CD8-positive, alpha-beta memory T cell (primary cell): ENCODE measurements around the gene THRB. TPM values are rescaled to one million over a fixed set of nuclear protein-coding genes. Genes with fewer than 3 reads are reported as not detected.

Source experiments
- CTCF ChIA-PET: fragments of 350-600 bp; sonication (Branson Sonifier 250); formaldehyde crosslinking; loops from one replicate; lab custom pipeline; 2021; ENCODE audit warnings: antibody characterized with exemption; lab: Charles Lee
- POLR2A ChIA-PET: fragments of 350-600 bp; sonication (Branson Sonifier 250); formaldehyde crosslinking; loops from one replicate; lab custom pipeline; 2021; ENCODE audit warnings: antibody characterized with exemption; lab: Charles Lee
- DNase-seq, 5 donors: peaks; one replicate each; pipeline versions ENCODE4 v3.0.0 to v3.0.0-alpha.2; 2020 to 2022; ENCODE audit warnings: mixed read lengths in 1 of 5
- H3K27ac ChIP-seq: one replicate; pipeline ENCODE4 v1.7.0; 2013; ENCODE audit warnings: low read depth, mild to moderate bottlenecking, low read length, moderate library complexity
- H3K27me3 ChIP-seq: 2 replicates; pipeline ENCODE4 v1.7.0; 2013; ENCODE audit warnings: low read length, mild to moderate bottlenecking; ENCODE audit not compliant: insufficient read depth, poor library complexity, severe bottlenecking
- H3K36me3 ChIP-seq: 2 replicates; pipeline ENCODE4 v1.7.0; 2013; ENCODE audit warnings: mild to moderate bottlenecking, low read length, moderate library complexity; ENCODE audit not compliant: insufficient read depth
- H3K4me1 ChIP-seq: 2 replicates; pipeline ENCODE4 v1.7.0; 2013; ENCODE audit warnings: mild to moderate bottlenecking, low read length, moderate library complexity; ENCODE audit not compliant: insufficient read depth
- H3K4me3 ChIP-seq: 2 replicates; pipeline ENCODE4 v1.7.0; 2013; ENCODE audit warnings: mild to moderate bottlenecking, low read length
- H3K9me3 ChIP-seq: 2 replicates; pipeline ENCODE4 v1.7.0; 2013; ENCODE audit warnings: mild to moderate bottlenecking, low read length
- H3K27ac Mint-ChIP-seq, 8 donors: one replicate each; pipeline ENCODE4 v1.8.0; 2020 to 2021; ENCODE audit warnings: mixed read lengths in 8 of 8, mild to moderate bottlenecking in 6 of 8, inconsistent platforms in 3 of 8, moderate library complexity in 3 of 8
- H3K27me3 Mint-ChIP-seq, 2 donors: one replicate each; pipeline ENCODE4 v1.8.0; 2020 to 2021; ENCODE audit warnings: mixed read lengths in 2 of 2, mild to moderate bottlenecking in 1 of 2, moderate library complexity in 1 of 2
- H3K36me3 Mint-ChIP-seq, 3 donors: one replicate each; pipeline ENCODE4 v1.8.0; 2020 to 2021; ENCODE audit warnings: mixed read lengths in 3 of 3, inconsistent platforms in 1 of 3, mild to moderate bottlenecking in 1 of 3
- H3K4me1 Mint-ChIP-seq, 3 donors: one replicate each; pipeline ENCODE4 v1.8.0; 2020 to 2021; ENCODE audit warnings: mixed read lengths in 3 of 3, inconsistent platforms in 1 of 3, mild to moderate bottlenecking in 1 of 3
- H3K4me3 Mint-ChIP-seq, 7 donors: one replicate each; pipeline ENCODE4 v1.8.0; 2020 to 2021; ENCODE audit warnings: mixed read lengths in 7 of 7, mild to moderate bottlenecking in 6 of 7, moderate library complexity in 4 of 7, inconsistent platforms in 2 of 7
- H3K9me3 Mint-ChIP-seq, 5 donors: one replicate each; pipeline ENCODE4 v1.8.0; 2020 to 2022; ENCODE audit warnings: mixed read lengths in 5 of 5, mild to moderate bottlenecking in 3 of 5, moderate library complexity in 2 of 5, inconsistent platforms in 1 of 5
- polyA plus RNA-seq: library from polyadenylated mRNA; unstranded; fragments of 300-500 nt; fragmentation: Illumina TruSeq; gene quantifications from one replicate; pipeline ENCODE4 v1.2.3, GENCODE V29; 2021
- total RNA-seq, 2 experiments: library from RNA; stranded (reverse); gene quantifications; one replicate each; pipeline ENCODE4 v1.2.3, GENCODE V29; 2021

The THRB gene
- total and polyA plus RNA-seq, 3 experiments from 2014 or later, result not detected

GRCh38 chr3:24315971-24316370 lies 178.7 kb downstream of the THRB start:
- CTCF ChIA-PET, result no interaction called here
- Mint-ChIP-seq H3K36me3 (no peaks in the 10 kb centered on the region), H3K27me3 (peaks cover 4 to 6% of the 10 kb centered on the region in 2 donors), H3K4me1 (no peaks in the 10 kb centered on the region), H3K27ac (no peak overlapping the region), H3K4me3 (no peak overlapping the region), H3K9me3 (peaks cover 2 to 9% (median 4%) of the 10 kb centered on the region in 5 donors)
- Histone ChIP-seq H3K4me1 (no peaks in the 10 kb centered on the region), H3K9me3 (peaks cover 6% of the 10 kb centered on the region), H3K27ac (no peak overlapping the region), H3K36me3 (no peaks in the 10 kb centered on the region), H3K27me3 (no peaks in the 10 kb centered on the region), H3K4me3 (no peak overlapping the region)
- POLR2A ChIA-PET, result no interaction called here
- no peak for DNase-seq

GRCh38 chr3:24315356-24315755 lies 179.3 kb downstream of the THRB start:
- H3K27me3 ChIP-seq, result no peaks in the 10 kb centered on the region
- H3K9me3 ChIP-seq, result peaks cover 6% of the 10 kb centered on the region
- no peaks in the 10 kb centered on the region for H3K4me1 Mint-ChIP-seq
- no peak overlapping the region for H3K27ac Mint-ChIP-seq
- ChIA-PET POLR2A (no interaction called here), CTCF (no interaction called here)
- DNase-seq, result no peak
- no peak overlapping the region for H3K27ac ChIP-seq
- peaks cover 2 to 9% (median 4%) of the 10 kb centered on the region in 5 donors for H3K9me3 Mint-ChIP-seq
- H3K27me3 Mint-ChIP-seq, result peaks cover 4 to 6% of the 10 kb centered on the region in 2 donors
- no peaks in the 10 kb centered on the region for H3K36me3 ChIP-seq
- H3K4me1 ChIP-seq, result no peaks in the 10 kb centered on the region
- H3K4me3 Mint-ChIP-seq, result no peak overlapping the region
- no peak overlapping the region for H3K4me3 ChIP-seq
- no peaks in the 10 kb centered on the region for H3K36me3 Mint-ChIP-seq

- Histone ChIP-seq H3K27ac (no peak overlapping the region), H3K4me1 (no peaks in the 10 kb centered on the region), H3K4me3 (no peak overlapping the region), H3K9me3 (no peaks in the 10 kb centered on the region), H3K36me3 (no peaks in the 10 kb centered on the region), H3K27me3 (no peaks in the 10 kb centered on the region)
- CTCF ChIA-PET, result no interaction called here
- peaks cover 0 to 6% of the 10 kb centered on the region in 2 donors for H3K27me3 Mint-ChIP-seq
- no peak overlapping the region for H3K27ac Mint-ChIP-seq
- POLR2A ChIA-PET, result no interaction called here
- H3K4me1 Mint-ChIP-seq, result no peaks in the 10 kb centered on the region
- peaks cover 0 to 6% (median 2%) of the 10 kb centered on the region in 5 donors for H3K9me3 Mint-ChIP-seq
- DNase-seq, result no peak
- H3K36me3 Mint-ChIP-seq, result no peaks in the 10 kb centered on the region
- no peak overlapping the region for H3K4me3 Mint-ChIP-seq
Measured at GRCh38 chr3:24311881-24312280, 182.8 kb downstream of the THRB start.

GRCh38 chr3:24310887-24311286 lies 183.8 kb downstream of the THRB start:
- Mint-ChIP-seq H3K27ac (no peak overlapping the region), H3K4me3 (no peak overlapping the region), H3K9me3 (peaks cover 0 to 4% (median 2%) of the 10 kb centered on the region in 5 donors), H3K27me3 (no peaks in the 10 kb centered on the region), H3K36me3 (no peaks in the 10 kb centered on the region), H3K4me1 (no peaks in the 10 kb centered on the region)
- H3K9me3 ChIP-seq, result no peaks in the 10 kb centered on the region
- H3K27ac ChIP-seq, result no peak overlapping the region
- DNase-seq, result no peak
- no peaks in the 10 kb centered on the region for H3K4me1 ChIP-seq
- no peak overlapping the region for H3K4me3 ChIP-seq
- ChIA-PET POLR2A (no interaction called here), CTCF (no interaction called here)
- H3K27me3 ChIP-seq, result no peaks in the 10 kb centered on the region
- no peaks in the 10 kb centered on the region for H3K36me3 ChIP-seq

GRCh38 chr3:24306518-24306917 lies 188.1 kb downstream of the THRB start:
- H3K27me3 ChIP-seq, result no peaks in the 10 kb centered on the region
- Mint-ChIP-seq H3K36me3 (no peaks in the 10 kb centered on the region), H3K4me1 (no peaks in the 10 kb centered on the region), H3K27ac (no peak overlapping the region), H3K4me3 (no peak overlapping the region), H3K27me3 (no peaks in the 10 kb centered on the region), H3K9me3 (peaks cover 0 to 4% (median 0%) of the 10 kb centered on the region in 5 donors)
- H3K36me3 ChIP-seq, result no peaks in the 10 kb centered on the region
- no peak overlapping the region for H3K27ac ChIP-seq
- no peaks in the 10 kb centered on the region for H3K9me3 ChIP-seq
- ChIA-PET POLR2A (no interaction called here), CTCF (no interaction called here)
- no peak for DNase-seq
- H3K4me3 ChIP-seq, result no peak overlapping the region
- no peaks in the 10 kb centered on the region for H3K4me1 ChIP-seq

GRCh38 chr3:24305795-24306467 lies 188.7 kb downstream of the THRB start:
- ChIA-PET POLR2A (no interaction called here), CTCF (no interaction called here)
- H3K9me3 Mint-ChIP-seq, result peaks cover 0 to 4% (median 0%) of the 10 kb centered on the region in 5 donors
- no peaks in the 10 kb centered on the region for H3K36me3 Mint-ChIP-seq
- no peak for DNase-seq
- H3K4me1 Mint-ChIP-seq, result no peaks in the 10 kb centered on the region
- no peak overlapping the region for H3K4me3 Mint-ChIP-seq
- H3K36me3 ChIP-seq, result no peaks in the 10 kb centered on the region
- H3K27me3 ChIP-seq, result no peaks in the 10 kb centered on the region
- H3K4me1 ChIP-seq, result no peaks in the 10 kb centered on the region
- H3K27ac Mint-ChIP-seq, result no peak overlapping the region
- no peak overlapping the region for H3K27ac ChIP-seq
- no peaks in the 10 kb centered on the region for H3K9me3 ChIP-seq
- H3K4me3 ChIP-seq, result no peak overlapping the region
- no peaks in the 10 kb centered on the region for H3K27me3 Mint-ChIP-seq

GRCh38 chr3:24303057-24303754 lies 191.4 kb downstream of the THRB start:
- no peaks in the 10 kb centered on the region for H3K27me3 Mint-ChIP-seq
- CTCF ChIA-PET, result no interaction called here
- H3K4me1 Mint-ChIP-seq, result no peaks in the 10 kb centered on the region
- H3K36me3 Mint-ChIP-seq, result no peaks in the 10 kb centered on the region
- no peak overlapping the region for H3K4me3 Mint-ChIP-seq
- Histone ChIP-seq H3K4me3 (no peak overlapping the region), H3K4me1 (no peaks in the 10 kb centered on the region), H3K36me3 (no peaks in the 10 kb centered on the region), H3K27me3 (no peaks in the 10 kb centered on the region), H3K9me3 (no peaks in the 10 kb centered on the region), H3K27ac (no peak overlapping the region)
- no peak for DNase-seq
- H3K27ac Mint-ChIP-seq, result no peak overlapping the region
- H3K9me3 Mint-ChIP-seq, result peaks cover 0 to 1% (median 0%) of the 10 kb centered on the region in 5 donors
- POLR2A ChIA-PET, result no interaction called here

GRCh38 chr3:24302396-24302795 lies 192.3 kb downstream of the THRB start:
- H3K27me3 ChIP-seq, result no peaks in the 10 kb centered on the region
- H3K9me3 ChIP-seq, result no peaks in the 10 kb centered on the region
- DNase-seq, result no peak
- Mint-ChIP-seq H3K27ac (no peak overlapping the region), H3K27me3 (no peaks in the 10 kb centered on the region), H3K36me3 (no peaks in the 10 kb centered on the region), H3K4me1 (no peaks in the 10 kb centered on the region), H3K9me3 (peaks cover 0 to 1% (median 0%) of the 10 kb centered on the region in 5 donors), H3K4me3 (no peak overlapping the region)
- H3K27ac ChIP-seq, result no peak overlapping the region
- CTCF ChIA-PET, result no interaction called here
- H3K4me1 ChIP-seq, result no peaks in the 10 kb centered on the region
- H3K4me3 ChIP-seq, result no peak overlapping the region
- POLR2A ChIA-PET, result no interaction called here
- H3K36me3 ChIP-seq, result no peaks in the 10 kb centered on the region
